GM18909 (cell line): Measurements from ENCODE around the gene QKI.
"Not testable (repeated sequence)": the region's sequence is repeated elsewhere in the genome, so short reads cannot be mapped to it uniquely, and the experiment has no call there.

Source experiments
- ATAC-seq: cut with Tn5 transposase; IDR thresholded peaks from one replicate; pipeline ENCODE4 v1.9.1; 2021; ENCODE audit warnings: mild to moderate bottlenecking; ENCODE audit not compliant: unreplicated experiment, poor library complexity

The QKI gene

DNA sequence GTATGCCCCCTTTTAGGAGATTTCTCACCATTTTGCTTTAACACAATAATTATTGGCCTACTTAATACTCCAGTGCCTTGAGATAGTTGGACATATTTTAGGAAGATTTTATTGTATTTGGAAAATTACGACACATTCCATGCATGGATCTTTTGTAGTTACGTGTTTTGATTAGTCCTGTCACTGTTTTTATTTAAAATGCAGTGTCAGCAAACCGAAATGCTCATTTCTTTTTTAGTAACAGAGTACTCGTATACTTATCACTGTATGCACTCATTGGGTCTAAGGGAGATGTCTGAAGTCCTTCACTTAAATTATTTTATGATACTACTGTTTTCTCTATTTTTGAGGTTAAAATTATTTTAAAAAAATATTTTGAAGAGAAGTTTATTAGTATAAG is 153.8 kb downstream of the QKI start:
- ATAC-seq: no peak

- no peak for ATAC-seq
Measured at GRCh38 chr6:163570579-163571231, 156.2 kb downstream of the QKI start.

DNA sequence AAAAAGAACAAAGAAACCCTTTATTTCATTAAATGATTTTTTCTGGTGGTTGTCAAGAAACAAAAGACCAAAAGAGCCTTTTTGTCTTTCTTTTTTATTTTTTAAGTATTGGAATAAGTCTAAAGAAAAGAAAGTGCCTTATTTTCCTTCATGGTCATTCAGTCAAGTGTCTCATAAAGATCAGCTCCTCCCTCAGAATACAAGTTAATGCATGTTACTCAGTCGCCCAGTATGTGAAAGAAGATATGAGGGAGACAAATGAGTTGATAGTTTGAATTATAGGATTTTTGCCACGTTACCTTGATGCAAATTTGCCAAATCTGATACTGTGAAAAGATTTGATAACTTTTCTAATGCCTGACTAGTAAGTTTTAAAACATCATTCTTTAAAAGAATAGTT is 157.2 kb downstream of the QKI start:
- ATAC-seq: no peak

DNA sequence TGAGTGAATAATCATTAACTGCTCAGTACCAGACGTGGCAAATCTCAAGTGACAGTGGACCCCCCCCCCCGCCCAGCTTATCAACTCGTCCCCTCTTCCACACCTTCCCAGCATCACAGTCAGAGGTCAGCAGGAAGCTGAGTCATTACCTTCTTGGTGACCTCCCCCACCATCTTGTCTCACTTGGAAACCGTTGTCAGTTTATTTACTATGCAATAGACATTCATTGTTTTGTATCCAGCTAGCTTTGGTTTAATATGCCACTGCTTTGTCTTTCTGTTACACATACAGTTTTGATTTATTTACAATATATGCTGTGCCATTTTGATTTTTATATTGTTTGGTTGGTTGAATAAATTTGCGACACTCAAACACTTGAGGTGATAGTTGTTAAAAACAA is 158.1 kb downstream of the QKI start:
- ATAC-seq: no peak

- no peak for ATAC-seq
Measured at GRCh38 chr6:163573503-163574179, 159.1 kb downstream of the QKI start.

DNA sequence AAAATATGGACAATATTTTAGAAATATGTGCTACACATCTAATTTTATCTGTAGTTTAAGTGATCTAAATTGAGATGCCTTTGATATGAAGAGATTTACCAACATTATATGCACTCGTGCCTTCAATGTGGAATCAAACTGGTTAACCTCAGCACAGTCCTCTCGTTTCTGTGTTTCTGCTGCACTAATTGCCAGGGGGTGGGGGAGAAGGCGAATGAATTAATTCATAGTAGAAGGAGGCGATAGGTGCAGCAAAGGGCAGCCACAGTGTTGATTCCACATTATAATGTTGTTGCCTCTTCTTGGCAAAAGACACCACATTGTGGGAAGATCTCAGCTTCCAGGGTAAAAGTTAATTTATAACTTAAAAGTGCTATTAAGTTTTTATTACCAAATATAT is 161.6 kb downstream of the QKI start:
- ATAC-seq: no peak

DNA sequence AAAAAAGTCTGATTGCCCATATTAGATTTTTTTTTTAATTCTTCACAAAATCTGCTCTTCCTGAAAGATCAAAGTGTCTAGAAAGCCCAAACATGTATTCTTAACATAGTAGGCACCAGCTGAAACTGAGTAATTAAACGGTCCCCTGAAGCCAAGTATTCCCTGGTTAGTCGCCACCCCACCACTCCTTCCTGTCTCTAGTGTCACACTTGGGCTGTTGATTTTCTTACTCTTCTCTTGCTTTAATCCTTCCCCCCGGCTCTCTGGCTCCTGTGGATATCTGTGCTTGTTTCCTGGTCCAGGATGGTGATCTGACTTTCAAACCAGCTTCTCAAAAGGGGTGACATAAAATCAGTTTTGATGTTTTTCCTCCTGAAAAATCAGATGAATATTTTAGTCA is 162.9 kb downstream of the QKI start:
- no peak for ATAC-seq

- ATAC-seq: no peak
Measured at GRCh38 chr6:163579111-163579879, 164.8 kb downstream of the QKI start.

DNA sequence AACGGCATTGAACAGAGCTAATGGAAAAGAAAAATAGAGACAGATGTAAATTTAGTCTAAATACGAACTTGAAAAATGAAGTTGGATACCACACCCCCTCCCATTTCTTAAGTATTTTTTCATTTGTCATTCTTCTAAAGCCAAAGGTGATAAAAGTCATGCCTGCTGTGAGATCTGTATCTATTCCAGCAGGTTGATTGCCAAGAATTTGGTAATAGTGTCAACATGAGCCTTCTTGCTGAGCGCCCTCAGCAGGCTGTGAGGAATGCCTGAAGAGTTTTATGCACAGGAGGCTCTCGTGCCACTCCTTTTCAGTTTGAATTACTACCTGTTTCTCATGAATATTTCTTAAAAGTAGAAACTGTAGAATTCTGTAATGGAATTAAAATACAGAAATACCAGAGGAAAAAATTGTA is 165.4 kb downstream of the QKI start:
- no peak for ATAC-seq

DNA sequence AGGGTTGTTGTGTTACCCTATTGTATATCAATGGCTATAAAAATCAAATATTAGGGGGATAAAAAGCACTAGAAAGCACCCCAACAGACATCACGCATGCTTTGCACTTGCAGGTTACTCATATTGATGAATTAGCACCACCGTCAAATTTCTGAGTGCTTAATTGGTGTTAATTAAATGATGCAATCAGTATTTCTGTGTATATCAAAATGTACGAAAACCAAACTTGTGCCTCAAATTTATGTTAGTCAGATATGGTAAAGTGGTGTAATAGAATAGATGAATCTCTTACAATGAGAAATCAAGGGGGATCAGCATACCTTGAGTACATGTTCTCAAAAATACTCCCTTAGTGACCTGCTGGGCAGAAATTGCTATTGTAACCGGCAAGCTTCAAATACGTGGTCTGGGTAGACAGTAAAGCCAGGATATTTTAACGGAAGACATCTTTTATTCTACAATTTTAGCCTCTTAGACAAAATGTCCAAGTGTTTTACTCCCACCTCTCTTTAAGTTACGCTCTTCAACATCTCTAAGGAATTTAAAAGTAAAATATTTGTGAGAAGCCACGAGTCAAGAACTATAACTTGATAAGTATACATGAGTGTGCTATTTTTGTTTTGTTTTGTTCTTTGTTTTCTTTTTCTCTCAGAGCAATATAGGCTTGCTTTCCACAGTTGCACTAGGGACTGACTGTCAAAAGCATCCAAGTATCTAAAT is 166.0 kb downstream of the QKI start:
- no peak for ATAC-seq

DNA sequence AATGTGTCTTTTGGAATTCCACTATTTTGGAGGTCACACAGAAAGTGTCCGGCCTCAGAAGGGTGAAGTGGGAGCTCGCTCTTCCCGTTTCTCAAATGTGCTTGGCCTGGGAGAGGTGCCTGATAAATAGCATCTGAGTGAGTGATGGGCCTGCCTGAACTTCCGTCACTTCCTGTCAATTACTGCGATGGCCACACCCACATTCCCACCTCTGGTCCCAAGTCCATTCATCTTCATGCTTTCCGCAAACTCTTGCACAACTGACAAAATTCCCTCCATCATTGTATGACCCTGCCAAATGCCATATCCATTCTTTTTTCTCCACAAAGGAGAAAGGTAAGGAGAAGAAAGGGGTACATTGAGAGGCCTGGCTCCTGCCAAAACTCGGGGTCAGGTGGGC is 169.0 kb downstream of the QKI start:
- no peak for ATAC-seq

DNA sequence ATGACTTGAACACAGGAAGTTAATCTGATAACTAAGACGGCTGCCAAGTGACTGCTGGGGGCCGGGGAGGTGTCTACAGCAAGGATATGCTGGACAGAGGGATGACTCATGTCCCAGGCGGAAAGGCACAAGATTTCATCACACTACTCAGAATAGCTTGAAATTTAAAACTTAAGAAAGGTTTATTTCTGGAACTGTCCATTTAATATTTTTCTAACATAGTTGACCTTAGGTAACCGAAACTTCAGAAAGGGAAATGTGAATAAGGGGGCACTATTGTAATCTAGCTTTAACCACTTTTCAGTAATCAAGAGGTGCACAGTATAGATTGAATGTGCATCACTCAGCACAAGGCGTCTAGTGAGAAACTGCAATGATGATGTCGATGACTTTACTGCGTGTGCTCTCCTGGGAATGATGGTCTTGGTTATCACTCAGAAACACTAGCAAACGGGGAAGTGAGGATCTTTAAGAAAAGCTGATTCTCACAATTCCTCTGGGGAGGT is 171.5 kb downstream of the QKI start:
- no peak for ATAC-seq

DNA sequence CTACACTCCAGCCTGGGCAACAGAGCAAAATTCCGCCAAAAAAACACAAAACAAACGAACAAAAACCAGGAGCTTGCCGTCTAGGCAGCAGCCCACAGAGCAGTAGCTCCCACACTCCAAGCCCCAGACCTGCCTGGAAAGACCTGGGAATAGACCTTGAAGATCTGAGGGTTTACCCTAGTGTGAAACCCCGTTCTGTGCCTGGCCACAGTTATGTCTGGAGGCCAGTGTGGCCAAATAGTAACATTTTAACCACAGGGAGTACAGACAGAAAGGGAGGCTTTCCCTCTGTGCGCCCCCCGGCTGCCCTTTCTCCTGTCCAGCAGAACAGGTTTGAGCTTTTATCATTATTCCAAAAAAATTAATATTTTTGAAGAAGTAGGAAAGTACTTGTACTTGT is 172.4 kb downstream of the QKI start:
- no peak for ATAC-seq

- no peak for ATAC-seq
Measured at GRCh38 chr6:163588220-163588919, 173.9 kb downstream of the QKI start.

DNA sequence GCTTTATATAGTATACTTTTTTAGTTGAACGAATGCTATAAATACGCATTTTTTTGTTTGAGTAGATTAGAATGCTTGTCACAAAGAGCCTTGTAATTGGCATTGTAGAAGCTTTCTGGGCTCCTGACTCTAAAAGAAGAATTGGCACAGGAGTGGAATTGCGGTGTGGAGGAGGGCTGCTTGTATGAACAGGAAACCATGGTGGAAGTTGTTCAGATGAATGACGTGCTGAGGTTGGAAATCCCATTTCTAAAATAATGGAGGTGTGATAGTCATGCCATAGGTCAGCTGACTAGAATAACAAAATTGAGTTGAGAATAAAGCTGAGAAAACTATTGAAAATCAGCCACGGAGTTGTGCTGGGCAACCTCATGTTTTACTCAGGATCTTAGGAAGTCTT is 174.9 kb downstream of the QKI start:
- ATAC-seq: no peak

DNA sequence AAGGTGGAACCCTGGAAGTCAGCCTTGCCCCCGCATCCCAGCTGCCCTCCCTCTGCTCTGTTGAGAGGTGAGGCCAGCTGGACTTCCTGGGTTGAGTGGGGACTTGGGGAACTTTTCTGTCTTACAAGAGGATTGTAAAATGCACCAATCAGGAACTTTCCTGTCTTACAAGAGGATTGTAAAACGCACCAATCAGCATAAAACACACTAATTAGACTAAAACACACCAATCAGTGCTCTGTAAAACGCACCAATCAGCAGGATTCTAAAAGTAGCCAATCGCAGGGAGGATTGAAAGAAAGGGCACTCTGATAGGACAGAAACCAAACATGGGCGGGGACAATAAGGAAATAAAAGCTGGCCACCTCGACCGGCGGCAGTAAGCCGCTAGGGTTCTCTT is 175.6 kb downstream of the QKI start:
- not testable (repeated sequence) for ATAC-seq

DNA sequence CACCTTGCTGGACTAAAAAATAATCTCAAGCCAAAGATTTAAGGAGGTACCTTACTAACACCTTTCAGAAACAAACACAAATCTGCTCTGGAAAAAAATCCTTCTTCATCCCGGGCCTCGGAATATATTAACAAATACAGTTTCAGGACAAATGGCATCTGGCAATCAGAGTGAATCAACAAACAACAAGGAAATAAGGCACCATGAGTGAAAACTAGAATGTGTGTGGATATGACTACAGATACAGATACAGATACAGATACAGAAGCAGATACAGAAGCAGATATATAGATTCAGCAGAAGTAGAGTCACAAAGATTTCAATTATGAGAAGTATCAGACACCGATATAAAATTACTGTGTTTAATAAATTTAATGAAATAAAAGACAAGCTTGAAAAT is 178.4 kb downstream of the QKI start:
- ATAC-seq: no peak

DNA sequence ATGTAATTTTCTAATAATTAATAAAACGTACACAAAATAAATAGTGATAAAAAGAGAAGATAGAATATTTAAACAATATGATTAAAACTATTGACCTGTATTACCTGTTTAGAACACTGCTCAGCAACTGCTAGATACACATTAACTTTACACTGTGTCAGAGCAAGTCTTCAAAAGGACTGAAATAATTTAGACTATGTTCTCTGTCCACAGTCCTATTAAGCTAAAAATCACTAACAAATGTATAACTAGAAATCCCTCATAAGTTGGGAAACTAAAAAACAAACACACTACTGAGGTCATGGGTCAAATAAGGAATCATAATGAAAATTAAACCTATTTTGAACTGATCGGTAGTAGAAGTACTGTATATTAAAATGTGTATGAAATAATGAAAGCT is 181.7 kb downstream of the QKI start:
- ATAC-seq: no peak

- no peak for ATAC-seq
Measured at GRCh38 chr6:163599136-163599535, 184.6 kb downstream of the QKI start.

GRCh38 chr6:163599684-163600083 is 185.2 kb downstream of the QKI start:
- no peak for ATAC-seq
